Hepatocyte (in vitro differentiated cells): Measurements from ENCODE around the gene NME7. TPM values are rescaled to one million over a fixed set of nuclear protein-coding genes. Genes with fewer than 3 reads are reported as not detected.

Source experiments
- DNase-seq: peaks from one replicate; pipeline ENCODE4 v3.0.0-alpha.2; 2016; ENCODE audit warnings: low spot score
- H2AFZ ChIP-seq: fragments of 200-600 bp; sonication (generic); 2 replicates; pipeline ENCODE4 v1.6.0; 2016; ENCODE audit warnings: antibody characterized with exemption, mild to moderate bottlenecking
- H3K27ac ChIP-seq: fragments of 200-600 bp; sonication (generic); 2 replicates; pipeline ENCODE4 v1.5.1; 2016; ENCODE audit warnings: mild to moderate bottlenecking
- H3K27me3 ChIP-seq: fragments of 200-600 bp; sonication (generic); 2 replicates; pipeline ENCODE4 v1.6.1; 2016
- H3K36me3 ChIP-seq: fragments of 200-600 bp; sonication (generic); replicated peaks from 2 replicates; pipeline ENCODE4 v1.5.1; 2016; ENCODE audit warnings: low read depth; ENCODE audit not compliant: insufficient read depth
- H3K4me1 ChIP-seq: fragments of 200-600 bp; sonication (generic); 2 replicates; pipeline ENCODE4 v1.5.1; 2016; ENCODE audit warnings: mild to moderate bottlenecking, moderate library complexity; ENCODE audit not compliant: insufficient read depth
- H3K4me2 ChIP-seq: fragments of 200-600 bp; sonication (generic); 2 replicates; pipeline ENCODE4 v1.6.0; 2016
- H3K4me3 ChIP-seq: fragments of 200-600 bp; sonication (generic); 2 replicates; pipeline ENCODE4 v1.5.1; 2016; ENCODE audit warnings: mild to moderate bottlenecking
- H3K79me2 ChIP-seq: fragments of 200-600 bp; sonication (generic); 2 replicates; pipeline ENCODE4 v1.6.0; 2017; ENCODE audit warnings: mild to moderate bottlenecking
- H3K9me2 ChIP-seq: fragments of 200-600 bp; sonication (generic); replicated peaks from 2 replicates; pipeline ENCODE4 v1.6.0; 2017; ENCODE audit warnings: mild to moderate bottlenecking; ENCODE audit not compliant: insufficient read depth
- H3K9me3 ChIP-seq: fragments of 200-600 bp; sonication (generic); 2 replicates; pipeline ENCODE4 v1.5.1; 2016; ENCODE audit warnings: low read depth, mild to moderate bottlenecking
- H4K20me1 ChIP-seq: fragments of 200-600 bp; sonication (generic); 2 replicates; pipeline ENCODE4 v1.6.0; 2016; ENCODE audit warnings: mild to moderate bottlenecking; ENCODE audit not compliant: insufficient read depth, poor library complexity, severe bottlenecking
- EZH2 ChIP-seq: fragments of 200-600 bp; sonication (generic); IDR thresholded peaks from 2 replicates; pipeline ENCODE4 v1.6.1; 2016; ENCODE audit warnings: antibody characterized with exemption, mild to moderate bottlenecking, borderline replicate concordance
- EZH2phosphoT487 ChIP-seq: fragments of 200-600 bp; sonication (generic); IDR thresholded peaks from one replicate; pipeline ENCODE4 v1.6.1; 2018; ENCODE audit warnings: antibody characterized with exemption, mild to moderate bottlenecking, low read depth, moderate library complexity; ENCODE audit not compliant: unreplicated experiment, severe bottlenecking
- WGBS: methylation state at CpG from one replicate; pipeline ENCODE4 v1.1.6; 2016; ENCODE audit warnings: low lambda C conversion rate; ENCODE audit errors: missing lambda C conversion rate; 5-methylcytosine and 5-hydroxymethylcytosine counted together
- polyA plus RNA-seq: library from polyadenylated mRNA; unstranded; fragments of >200 nt; fragmentation: Nextera tagmentation; extraction: Ambion mirVana; gene quantifications from 2 replicates; pipeline ENCODE4 v1.2.1, GENCODE V29; 2016
- total RNA-seq: library from RNA; depleted of rRNA; stranded (reverse); fragments of >200 nt; gene quantifications from 2 replicates; pipeline ENCODE4 v1.2.3, GENCODE V29; 2014
- TF ChIP-seq, protein P1 (sequence below): fragments of 200-600 bp; sonication (generic); IDR thresholded peaks from 2 replicates; pipeline ENCODE4 v1.5.1; 2016; ENCODE audit warnings: antibody characterized with exemption, mild to moderate bottlenecking; ENCODE audit not compliant: poor library complexity

Gene NME7
- total and polyA plus RNA-seq, 2 experiments from 2014 or later: 13.7 to 76.5 TPM

- no peak for DNase-seq
- Histone ChIP-seq H3K9me2 (no peaks in the 10 kb centered on the region), H3K36me3 (no peaks in the 10 kb centered on the region), H2AFZ (no peak overlapping the region), H3K4me2 (no peak overlapping the region), H4K20me1 (no peaks in the 10 kb centered on the region), H3K4me3 (no peak overlapping the region), H3K27ac (no peak overlapping the region), H3K79me2 (no peaks in the 10 kb centered on the region), H3K9me3 (no peaks in the 10 kb centered on the region), H3K27me3 (no peaks in the 10 kb centered on the region), H3K4me1 (no peaks in the 10 kb centered on the region)
- TF ChIP-seq EZH2phosphoT487 (no peak), EZH2 (no peak)
- TF ChIP-seq, protein P1, sequence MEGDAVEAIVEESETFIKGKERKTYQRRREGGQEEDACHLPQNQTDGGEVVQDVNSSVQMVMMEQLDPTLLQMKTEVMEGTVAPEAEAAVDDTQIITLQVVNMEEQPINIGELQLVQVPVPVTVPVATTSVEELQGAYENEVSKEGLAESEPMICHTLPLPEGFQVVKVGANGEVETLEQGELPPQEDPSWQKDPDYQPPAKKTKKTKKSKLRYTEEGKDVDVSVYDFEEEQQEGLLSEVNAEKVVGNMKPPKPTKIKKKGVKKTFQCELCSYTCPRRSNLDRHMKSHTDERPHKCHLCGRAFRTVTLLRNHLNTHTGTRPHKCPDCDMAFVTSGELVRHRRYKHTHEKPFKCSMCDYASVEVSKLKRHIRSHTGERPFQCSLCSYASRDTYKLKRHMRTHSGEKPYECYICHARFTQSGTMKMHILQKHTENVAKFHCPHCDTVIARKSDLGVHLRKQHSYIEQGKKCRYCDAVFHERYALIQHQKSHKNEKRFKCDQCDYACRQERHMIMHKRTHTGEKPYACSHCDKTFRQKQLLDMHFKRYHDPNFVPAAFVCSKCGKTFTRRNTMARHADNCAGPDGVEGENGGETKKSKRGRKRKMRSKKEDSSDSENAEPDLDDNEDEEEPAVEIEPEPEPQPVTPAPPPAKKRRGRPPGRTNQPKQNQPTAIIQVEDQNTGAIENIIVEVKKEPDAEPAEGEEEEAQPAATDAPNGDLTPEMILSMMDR: no peak
- 98% methylated on average over 2 of the region's 2 CpGs for WGBS
Observed at GRCh38 chr1:169305948-169306347, 61.6 kb downstream of the NME7 start.

GRCh38 chr1:169305356-169305755 lies 62.2 kb downstream of the NME7 start:
- Histone ChIP-seq H4K20me1 (no peaks in the 10 kb centered on the region), H3K36me3 (no peaks in the 10 kb centered on the region)
- 88% methylated on average over 5 of the region's 5 CpGs for WGBS

GRCh38 chr1:169300854-169301253 lies 66.7 kb downstream of the NME7 start:
- Histone ChIP-seq H3K9me2 (no peaks in the 10 kb centered on the region), H3K4me3 (no peak overlapping the region), H3K27ac (no peak overlapping the region), H3K36me3 (no peaks in the 10 kb centered on the region), H3K9me3 (no peaks in the 10 kb centered on the region), H3K79me2 (no peaks in the 10 kb centered on the region), H3K4me2 (no peak overlapping the region), H3K4me1 (no peaks in the 10 kb centered on the region), H4K20me1 (no peaks in the 10 kb centered on the region), H3K27me3 (no peaks in the 10 kb centered on the region), H2AFZ (no peak overlapping the region)
- TF ChIP-seq, protein P1: no peak
- TF ChIP-seq EZH2phosphoT487: no peak
- TF ChIP-seq EZH2: no peak
- 88% methylated on average over 3 of the region's 3 CpGs for WGBS
- no peak for DNase-seq

More at GRCh38 chr1:169305356-169305755, 62.2 kb downstream of the NME7 start:
- no peaks in the 10 kb centered on the region for H3K4me1 ChIP-seq
- no peaks in the 10 kb centered on the region for H3K9me3 ChIP-seq
- no peak overlapping the region for H3K27ac ChIP-seq
- no peak overlapping the region for H3K4me3 ChIP-seq
- H3K27me3 ChIP-seq: no peaks in the 10 kb centered on the region
- H3K4me2 ChIP-seq: no peak overlapping the region
- no peaks in the 10 kb centered on the region for H3K79me2 ChIP-seq
- TF ChIP-seq, protein P1: no peak
- TF ChIP-seq EZH2 (no peak), EZH2phosphoT487 (no peak)
- H2AFZ ChIP-seq: no peak overlapping the region
- H3K9me2 ChIP-seq: no peaks in the 10 kb centered on the region
- DNase-seq: no peak

- TF ChIP-seq, protein P1: no peak
- no peak for TF ChIP-seq EZH2phosphoT487
- no peak for TF ChIP-seq EZH2
- H3K4me3 ChIP-seq: no peak overlapping the region
- H3K9me2 ChIP-seq: no peaks in the 10 kb centered on the region
- H3K36me3 ChIP-seq: no peaks in the 10 kb centered on the region
- 93% methylated on average over 4 of the region's 4 CpGs for WGBS
- H3K4me1 ChIP-seq: no peaks in the 10 kb centered on the region
- DNase-seq: no peak
- no peaks in the 10 kb centered on the region for H3K79me2 ChIP-seq
- no peak overlapping the region for H3K4me2 ChIP-seq
- no peaks in the 10 kb centered on the region for H3K27me3 ChIP-seq
- no peak overlapping the region for H2AFZ ChIP-seq
- H4K20me1 ChIP-seq: no peaks in the 10 kb centered on the region
- no peaks in the 10 kb centered on the region for H3K9me3 ChIP-seq
- H3K27ac ChIP-seq: no peak overlapping the region
Observed at GRCh38 chr1:169298441-169298840, 69.2 kb downstream of the NME7 start.
